HG02970 (cell line): ENCODE data around the gene TMEM163.
"Not testable (repeated sequence)": the region's sequence is repeated elsewhere in the genome, so short reads cannot be mapped to it uniquely, and the experiment has no call there.

Experiments
- ATAC-seq: cut with Tn5 transposase; IDR thresholded peaks from one replicate; pipeline ENCODE4 v1.9.1; 2021; ENCODE audit warnings: mild to moderate bottlenecking, moderate library complexity, moderate number of reproducible peaks; ENCODE audit not compliant: unreplicated experiment, low FRiP score

The TMEM163 gene

DNA sequence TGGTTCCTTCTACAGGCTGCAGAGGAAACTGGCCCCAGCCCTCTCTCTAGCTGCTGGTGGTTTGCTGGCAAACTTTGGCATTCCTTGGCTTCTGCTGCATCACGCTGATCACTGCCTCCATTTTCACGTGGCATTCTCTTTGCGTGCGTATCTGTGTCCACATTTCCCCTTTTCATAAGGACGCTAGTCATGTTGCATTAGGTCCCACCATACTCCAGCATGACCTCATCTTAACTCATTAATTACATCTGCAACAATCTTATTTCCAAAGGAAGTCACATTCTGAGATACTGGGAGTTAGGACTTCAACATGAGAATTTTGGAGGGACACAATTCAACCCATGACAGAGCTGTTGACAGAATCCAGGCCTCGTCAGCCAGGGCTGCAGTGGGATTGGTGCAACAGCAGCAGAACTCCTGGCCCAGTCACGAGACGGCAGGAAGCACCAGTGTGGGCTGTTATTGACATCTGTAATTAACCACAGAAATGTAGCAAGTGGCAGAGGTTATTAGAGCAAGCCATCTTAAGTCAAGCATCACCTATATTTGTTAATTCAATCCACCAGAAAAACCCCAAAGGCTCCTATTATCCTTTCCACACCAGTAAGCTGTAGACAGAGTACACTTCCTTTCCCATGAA lies 132.4 kb downstream of the TMEM163 start:
- ATAC-seq: no peak

DNA sequence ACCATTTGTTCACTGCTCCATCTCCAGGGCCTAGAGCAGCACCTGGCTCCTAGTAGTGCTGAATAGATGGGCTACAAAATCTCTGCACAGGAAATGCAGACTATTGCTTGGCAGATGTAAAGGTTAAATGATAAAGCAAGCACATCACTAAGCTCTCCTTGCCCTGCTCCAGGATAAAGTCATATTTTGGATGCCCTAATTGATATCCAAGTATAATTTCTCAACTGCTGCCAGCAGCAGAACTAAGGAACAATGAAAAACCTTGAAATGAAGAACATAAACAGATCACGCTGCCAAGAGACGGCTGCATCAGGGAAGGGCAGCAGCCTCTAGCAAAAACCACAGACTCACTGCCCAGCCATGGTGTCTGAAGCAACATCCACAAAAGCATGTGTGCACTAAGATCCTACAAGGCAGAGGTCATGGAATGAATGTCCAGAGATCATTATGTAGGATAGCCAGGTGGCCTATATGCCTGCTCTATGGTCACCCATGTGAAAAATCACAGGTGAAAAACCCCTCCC lies 134.7 kb downstream of the TMEM163 start:
- ATAC-seq: no peak

DNA sequence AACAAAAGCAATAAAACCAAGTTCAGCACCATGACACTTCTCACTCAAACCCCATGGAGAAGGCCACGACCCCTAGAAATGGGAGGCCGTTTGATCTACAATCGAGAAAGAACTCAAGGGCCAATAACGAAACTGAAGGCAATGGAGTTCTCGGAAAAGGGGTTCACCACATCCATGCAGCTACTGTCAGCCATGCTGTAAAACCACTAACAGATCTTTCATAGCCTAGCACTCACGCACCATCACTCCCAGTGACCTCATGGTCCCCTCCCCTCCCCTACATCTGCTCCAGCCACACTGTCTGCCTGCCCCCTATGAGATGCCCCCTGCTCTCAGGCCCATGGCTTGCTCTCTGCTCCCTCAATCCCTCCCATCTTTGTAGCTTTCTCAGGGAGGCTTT lies 135.3 kb downstream of the TMEM163 start:
- peak; percentile 57 for ATAC-seq

DNA sequence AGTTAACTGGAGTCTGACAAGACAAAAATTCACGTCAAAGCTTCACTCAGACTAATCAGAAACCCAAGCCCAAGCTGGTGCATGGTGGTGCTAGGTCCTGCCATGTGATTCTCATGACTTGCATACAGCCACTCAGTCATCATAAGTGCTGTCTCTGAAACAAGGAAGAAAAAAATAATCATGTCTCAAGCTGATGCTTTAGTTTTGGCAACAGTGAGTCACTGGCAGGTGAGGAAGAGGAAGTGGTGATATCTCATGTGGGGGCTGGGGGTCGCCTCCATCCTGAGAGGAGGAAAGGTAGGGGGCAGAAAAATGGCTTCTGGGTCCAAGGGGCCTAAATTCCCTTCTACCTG lies 136.3 kb downstream of the TMEM163 start:
- ATAC-seq: no peak

DNA sequence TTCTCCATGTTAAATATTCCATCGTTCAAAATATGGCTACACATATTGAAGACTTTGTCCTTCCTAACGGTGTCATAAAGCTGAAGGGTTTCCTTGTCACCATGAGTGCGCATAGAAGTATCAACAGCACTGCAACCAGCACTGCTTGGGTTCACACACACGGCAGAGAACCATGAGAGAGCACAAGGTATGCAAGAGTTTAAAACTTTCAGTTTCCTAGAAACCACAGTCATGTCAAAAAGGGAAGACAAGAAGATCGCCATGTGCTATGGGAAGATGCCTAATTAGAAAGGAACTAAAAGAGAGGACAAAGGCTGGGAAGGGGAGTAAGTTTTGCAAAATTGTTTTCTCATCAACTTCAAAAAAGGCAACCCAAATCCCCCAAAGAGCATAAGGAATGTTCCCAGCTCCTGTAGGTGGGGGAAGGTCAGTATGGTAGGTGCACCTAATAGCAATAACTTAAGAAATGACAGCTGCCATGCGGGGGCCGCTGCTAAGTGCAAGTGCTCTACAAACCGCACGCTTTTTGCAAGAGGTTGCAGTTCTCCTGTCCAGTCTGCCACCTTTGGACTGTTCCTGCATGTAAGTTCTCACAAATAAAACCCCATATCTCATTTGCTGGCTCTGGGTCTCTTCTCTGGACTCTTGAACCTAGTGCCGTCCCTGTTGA lies 136.8 kb downstream of the TMEM163 start:
- peak; percentile 38 for ATAC-seq

DNA sequence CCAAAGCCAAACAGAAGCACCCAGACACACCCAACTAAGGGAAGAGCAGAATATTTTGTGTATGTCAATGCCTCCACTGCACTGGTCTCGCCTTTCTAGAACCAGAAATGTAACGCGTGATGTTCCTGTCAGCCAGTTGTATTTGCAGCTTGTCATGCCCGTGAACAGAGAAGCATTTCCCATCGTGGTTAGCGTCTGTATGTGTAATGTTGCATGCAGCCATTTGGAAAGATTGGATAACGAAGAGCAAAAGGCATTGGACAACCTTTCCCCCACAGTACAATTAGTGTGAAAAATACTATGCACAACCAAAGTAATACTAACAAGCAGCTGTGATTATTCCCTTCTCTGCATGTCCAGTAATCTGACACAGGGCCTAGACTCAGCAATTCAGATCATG lies 140.5 kb downstream of the TMEM163 start:
- no peak for ATAC-seq

DNA sequence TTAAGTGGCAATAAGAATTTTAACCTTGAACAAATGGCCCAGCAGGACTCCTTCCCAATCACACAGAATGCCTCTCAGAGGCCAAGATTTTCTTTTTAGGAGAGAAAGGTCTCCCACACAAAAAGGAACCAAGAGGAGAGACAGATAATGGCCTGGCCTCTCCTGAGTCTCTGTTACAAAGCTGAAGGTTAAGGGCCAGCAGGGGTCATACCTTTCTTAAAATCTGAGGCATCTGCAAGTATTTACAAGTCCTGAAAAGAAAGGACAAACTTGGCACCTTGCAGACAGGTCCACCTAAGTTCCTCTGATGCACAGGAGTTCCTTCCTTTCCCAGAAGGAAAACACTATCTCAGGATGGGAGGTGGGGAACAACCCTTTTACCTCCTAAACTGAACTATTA lies 142.3 kb downstream of the TMEM163 start:
- ATAC-seq: no peak

DNA sequence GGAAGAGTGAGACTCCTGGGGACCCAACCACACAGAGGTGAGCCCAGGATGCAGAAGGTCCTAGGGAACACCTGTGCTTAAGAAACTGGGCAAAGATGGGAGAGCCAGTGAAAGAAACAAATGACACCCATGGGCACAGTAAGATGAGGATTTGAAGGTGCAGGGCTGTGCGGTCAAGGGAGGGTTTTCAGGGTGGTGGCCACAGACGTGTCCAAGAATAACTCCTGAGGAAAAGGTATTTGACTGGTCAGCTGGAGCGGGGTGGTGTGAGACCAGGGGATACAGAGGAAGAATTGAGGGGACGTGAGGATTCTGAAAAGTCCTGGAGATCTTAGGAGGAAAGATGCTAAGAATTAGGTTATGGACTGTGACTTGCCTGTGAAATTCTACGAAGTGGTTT lies 142.9 kb downstream of the TMEM163 start:
- ATAC-seq: no peak

DNA sequence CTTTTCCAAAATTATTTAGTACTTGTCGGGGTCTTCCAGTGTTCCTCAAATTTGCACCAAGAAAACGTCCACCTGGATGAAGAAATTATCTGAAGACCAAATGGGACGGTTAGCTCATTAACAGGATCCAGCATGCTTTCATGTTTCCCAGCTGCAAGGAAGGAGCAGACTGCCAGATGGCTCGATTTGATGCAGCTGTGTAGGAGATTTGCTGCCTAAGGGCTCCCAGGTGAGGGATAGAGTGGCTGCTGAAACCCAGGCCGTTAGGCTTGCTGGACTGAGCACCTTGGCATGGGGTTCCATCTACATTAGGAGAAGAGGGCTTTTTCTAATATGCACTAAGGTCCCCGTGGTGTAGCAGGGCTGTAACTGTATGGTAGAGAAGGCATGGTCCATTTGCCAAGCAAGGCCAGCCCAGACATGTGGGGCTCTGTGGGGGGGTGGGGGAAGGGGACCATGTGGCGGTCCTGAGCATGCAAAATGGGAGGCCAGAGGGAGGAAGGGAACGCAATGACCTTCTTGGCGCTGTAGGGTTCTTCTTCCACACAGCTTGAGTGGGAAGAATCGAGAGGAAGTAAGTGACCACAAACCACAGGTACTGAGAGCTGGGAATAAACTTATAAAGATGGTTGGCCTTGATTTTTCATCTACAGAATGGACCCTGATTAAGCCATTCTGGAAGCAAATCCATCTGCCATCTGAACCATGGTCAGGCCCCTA lies 144.0 kb downstream of the TMEM163 start:
- no peak for ATAC-seq

DNA sequence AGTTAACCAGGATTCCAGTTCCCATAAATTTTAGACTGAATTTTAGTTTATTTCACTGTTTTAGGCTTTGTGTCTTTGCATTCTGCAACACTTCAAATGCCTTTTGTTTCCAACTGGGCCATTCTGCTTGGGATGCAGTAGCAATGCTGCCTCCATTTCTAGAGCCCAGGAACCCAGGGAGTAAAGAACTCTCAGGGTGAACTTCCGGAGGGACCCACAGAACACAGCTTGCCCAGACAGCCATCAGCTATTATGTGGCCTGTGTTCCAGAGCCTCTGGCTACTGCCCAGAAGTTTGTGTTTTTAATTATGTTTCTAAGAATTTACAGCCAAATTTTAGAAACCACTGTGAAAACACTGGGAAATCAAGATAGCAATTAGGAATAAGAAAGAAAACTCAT lies 145.1 kb downstream of the TMEM163 start:
- no peak for ATAC-seq

DNA sequence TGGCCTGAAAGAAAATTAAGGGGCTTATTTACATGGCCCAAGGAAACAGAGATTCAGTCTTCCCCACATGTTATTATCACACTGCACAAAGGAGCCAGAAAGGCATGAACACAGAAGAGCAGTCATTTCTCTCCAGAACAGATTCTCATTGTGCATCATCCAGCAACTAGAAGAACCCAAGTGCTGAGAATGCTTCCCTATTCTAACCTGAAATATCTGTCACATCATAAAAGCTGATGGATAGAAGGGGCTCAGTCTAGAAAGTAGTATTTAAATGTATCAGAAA lies 145.8 kb downstream of the TMEM163 start:
- ATAC-seq: no peak

DNA sequence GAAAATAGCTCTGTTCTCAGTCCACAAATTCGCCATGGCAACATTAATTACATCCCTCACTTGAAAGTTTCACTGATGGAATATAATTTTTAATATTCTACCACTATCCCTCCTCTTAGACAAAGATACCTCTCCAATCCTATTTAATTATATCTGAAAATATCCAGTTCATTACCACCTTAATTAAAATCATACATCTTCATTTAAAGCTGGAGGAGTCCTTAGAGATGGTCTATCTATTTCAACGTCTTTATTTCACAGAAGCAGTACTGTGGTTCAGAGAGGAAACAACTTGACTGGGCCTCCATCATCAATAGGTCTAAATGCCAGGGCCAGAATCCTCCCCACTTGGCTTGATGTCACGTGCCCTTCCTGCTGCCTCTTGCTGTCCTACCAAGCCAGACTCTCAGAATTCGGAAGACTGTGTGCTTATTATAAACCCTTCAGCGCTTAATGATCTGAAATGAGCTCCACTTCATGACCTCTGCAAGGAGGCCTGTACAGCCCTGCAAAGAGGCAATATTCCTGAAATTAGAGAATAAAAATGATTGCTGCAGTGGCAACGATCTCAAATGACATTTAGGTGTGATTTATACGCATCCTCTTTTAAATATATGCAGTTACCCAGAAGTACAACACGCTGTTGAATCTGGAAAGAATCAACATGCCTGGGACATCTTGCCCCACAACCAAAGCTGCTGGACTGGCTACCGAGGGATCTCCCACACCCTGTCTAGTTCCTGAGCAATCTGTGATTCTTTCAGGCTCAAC lies 146.3 kb downstream of the TMEM163 start:
- ATAC-seq: no peak

DNA sequence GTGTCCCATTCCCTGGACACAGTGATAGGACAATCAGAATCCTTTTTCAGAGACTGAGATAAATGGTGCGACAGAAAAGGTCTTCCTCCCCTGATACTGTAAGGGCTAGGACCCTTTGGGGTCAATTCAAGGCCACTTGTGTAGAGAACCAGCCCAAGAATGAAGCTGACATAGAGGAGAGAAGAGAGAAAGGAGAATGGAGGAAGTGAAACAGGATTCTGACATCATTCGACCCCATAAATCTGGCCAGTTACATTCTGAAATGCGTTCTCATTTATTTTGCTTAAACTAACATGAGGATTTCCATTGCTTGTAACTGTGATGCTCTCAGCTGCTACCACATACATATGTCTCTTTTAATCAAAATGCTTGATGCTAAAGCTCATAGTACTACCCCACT lies 148.1 kb downstream of the TMEM163 start:
- no peak for ATAC-seq

DNA sequence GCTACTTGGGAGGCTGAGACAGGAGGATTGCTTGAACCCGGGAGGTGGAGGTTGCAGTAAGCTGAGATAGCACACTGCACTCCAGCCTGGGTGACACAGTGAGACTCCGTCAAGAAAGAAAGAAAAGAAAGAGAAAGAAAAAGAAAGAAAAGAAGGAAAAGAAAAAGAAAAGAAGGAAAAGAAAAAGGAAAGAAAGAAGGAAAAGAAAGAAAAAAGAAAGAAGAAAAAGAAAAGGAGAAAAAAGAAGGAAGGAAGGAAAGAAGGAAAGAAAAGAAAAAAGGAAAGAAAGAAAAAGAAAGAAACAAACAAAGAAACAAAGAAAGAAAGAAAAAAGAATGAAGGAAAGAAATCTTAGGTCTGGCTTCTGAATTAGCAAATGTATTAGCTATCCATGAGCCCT lies 150.4 kb downstream of the TMEM163 start:
- no peak for ATAC-seq

DNA sequence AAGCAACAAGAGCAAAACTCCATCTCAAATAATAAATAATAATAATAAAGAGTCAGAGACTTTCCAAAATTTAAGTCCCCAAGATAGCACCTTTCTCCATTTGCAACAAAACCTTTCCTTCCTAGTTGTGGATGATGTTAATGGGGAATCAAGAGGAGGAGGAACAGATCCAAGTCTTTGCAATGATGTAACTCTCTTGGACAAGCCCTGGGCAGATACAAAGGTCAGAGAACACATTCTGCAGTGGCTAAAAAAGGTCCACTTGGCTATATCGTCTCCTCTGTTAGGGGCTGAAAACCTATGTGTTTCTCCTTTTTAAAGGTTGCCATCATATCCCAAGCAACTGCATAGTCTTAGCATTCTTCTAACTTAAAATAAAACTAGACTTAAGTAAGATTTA lies 151.1 kb downstream of the TMEM163 start:
- no peak for ATAC-seq

DNA sequence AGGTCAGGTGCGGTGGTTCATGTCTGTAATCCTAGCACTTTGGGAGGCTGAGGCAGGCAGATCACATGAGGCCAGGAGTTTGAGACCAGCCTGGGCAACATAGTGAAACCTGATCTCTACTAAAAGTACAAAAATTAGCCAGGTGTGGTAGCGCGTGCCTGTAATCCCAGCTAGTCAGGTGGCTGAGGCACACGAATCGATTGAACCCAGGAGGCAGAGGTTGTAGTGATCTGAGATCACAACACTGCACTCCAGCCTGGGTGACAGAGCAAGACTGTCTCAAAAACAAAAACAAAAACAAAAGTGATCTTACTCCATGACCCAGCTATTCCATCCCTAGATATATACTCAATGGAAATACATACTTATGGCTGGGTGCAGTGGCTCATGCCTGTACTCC lies 153.8 kb downstream of the TMEM163 start:
- not testable (repeated sequence) for ATAC-seq

DNA sequence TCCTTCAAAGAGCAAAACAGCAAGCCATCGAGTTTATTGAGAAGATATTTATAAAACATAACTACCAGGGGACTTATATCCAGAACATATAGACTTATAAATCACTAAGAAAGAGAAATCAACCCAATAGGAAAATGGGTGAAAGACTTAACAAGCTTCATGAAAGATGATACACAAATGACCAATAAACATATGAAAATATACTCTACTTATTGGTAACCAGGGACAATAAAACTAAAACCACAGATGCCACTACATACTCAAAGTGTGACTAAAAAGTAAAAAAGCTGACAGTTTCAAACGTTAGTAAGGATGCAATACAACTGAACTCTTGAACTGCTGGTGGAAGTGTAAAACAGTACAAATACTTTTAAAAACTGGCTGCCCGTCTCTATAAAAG lies 154.3 kb downstream of the TMEM163 start:
- no peak for ATAC-seq

DNA sequence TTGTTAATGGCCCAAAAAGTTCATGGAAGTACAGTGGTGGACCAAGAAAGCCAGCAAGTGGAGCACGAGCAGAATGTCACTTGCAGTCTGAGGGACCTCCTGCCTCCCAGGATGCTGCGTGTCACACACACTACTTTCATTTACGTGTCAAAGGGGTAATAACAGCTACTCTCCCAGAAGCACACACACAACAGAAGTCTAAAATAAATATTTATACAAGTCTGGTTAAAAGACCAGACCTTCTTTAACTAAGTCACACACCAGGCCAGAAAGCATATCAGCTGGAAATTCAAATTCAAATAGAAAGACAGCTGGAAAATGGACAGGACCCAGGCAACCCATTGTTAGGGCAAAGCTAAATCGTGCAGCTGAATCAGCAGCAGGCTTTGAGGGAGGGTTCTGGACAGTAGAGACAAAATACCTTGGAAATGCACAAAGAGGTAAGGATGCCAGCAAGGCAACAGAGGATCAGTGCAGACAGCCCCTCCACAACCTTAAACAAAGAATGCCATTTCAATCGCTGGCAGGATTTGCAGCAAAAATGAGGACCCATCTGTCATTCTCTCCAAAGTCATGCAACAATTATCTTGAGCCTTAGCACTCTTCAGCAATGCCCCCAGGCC lies 160.5 kb downstream of the TMEM163 start:
- ATAC-seq: no peak

DNA sequence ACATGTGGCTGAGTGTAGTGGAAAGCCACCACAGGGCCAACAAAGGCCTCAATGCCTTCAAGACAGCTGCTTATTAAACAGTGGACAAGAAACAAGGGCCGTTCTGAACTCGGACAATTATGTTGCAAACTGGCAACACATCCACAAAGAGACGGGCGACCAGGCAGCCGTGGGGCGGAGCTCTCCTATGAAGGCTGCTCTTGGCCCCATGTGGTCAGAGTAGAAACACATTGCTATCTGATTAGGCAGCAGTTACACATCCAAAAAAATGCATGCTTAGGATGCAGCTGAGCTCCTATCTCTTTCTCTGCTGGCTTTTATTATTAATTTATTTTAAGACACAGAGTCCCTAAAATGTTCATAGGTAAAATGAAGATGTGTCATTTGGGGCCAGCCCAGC lies 163.4 kb downstream of the TMEM163 start:
- ATAC-seq: no peak

DNA sequence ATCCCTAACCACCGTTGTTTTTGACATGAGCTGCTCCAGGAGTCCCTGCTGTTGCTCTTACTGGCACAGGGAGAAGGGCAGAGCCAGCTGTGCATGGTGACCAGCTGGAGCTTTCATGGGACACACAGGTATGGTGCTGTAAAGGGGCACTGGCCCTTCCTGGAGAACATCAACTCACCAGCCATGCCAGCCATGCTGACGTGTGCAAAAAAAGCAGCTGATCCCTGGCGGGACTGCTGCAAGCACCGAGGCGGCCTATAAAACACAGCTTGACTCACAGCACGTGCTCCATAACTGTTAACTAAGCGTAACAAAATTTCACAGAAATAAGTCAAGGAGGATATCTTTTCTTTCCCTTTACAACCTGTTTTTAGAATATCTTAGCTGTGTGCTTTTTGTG lies 165.1 kb downstream of the TMEM163 start:
- ATAC-seq: no peak
